RKO (cell line): Measurements from ENCODE around the gene KCTD13.
"Not testable (repeated sequence)": the region's sequence is repeated elsewhere in the genome, so short reads cannot be mapped to it uniquely, and the experiment has no call there.

Experiments
- DNase-seq: peaks from one replicate; pipeline ENCODE4 v3.0.0-alpha.2; 2016; ENCODE audit warnings: low spot score

Gene KCTD13

DNA sequence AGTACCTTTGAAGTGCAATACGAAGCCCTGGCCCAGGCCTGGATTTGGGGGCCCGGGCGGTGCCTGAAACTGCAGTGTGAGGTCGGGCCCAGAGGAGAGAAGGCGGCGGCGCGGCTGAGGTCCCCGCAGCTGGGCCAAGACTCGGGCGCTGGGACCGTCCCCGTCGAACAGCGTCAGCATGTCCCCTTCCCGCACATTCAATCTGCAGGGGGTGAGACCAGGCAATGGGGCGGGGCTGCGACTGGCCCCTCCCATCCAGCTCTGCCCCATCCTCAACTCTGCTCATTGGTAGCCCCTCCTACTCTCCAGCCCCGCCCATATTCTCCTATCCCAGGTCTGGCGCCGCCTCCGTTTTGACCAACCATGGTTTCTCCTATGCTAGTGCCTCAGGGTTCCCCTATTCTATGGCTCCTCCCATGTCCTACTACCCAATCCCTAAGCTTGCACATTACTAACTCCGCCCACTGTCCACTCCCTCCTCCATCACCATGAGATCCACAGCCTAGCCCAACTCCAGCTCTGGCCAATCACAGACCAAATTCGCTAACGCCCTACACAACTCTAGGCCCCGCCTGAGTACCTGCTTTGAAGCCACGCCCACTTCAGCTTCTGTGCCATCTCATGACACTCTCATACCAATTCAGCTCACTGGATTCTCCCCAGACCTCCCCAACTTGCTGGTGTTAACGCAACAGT, 48.6 kb downstream of the KCTD13 start:
- DNase-seq: peak; percentile 38

DNA sequence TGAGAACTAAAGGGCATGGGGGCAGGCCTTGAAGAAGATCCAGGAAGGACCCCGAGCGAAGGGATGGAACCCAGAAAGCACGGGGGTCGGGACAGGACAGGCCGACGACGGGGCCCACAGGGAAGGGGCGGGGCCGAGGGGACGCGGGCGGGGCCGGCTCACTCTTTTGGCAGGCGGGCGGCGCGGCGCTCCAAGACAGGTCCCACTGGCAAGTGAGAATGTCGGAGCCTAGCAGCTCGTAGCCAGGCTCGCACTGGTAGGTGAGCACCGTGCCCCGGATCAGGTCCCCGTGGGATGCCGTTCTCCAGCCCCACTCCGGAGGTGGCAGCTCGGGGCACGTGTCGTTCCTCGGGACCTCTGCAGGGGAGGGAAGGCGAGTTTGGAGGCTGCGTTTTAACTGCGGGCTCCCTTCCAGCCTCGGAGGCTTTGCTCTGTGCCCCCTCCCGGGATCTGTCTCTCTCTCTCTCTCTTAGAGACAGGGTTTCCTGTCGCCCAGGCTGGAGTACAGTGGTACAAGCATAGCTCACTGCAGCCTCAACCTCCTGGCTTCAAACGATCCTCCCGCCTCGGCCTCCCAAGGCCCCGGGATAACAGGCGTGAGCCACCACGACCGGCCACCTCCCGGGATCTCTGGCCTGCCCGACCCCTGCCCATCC, 49.3 kb downstream of the KCTD13 start:
- no peak for DNase-seq

DNA sequence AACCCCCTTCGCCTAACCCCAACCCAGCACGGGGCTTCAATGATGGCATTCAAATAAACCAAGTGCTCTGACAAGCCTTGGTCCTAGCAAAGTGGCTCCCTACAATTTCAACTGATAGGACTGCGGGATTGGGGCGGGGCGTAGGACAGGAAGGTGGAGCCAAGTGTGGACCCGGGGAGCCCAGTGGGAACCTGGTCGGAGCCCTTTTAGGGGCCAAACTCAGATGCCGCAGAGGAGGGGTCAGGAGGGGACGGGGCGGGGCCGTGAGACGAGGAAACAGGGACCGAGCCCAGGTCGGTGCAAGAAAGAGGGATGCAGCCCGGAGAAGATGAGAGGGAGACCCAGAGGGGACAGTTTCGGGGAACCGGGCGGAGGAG, 49.8 kb downstream of the KCTD13 start:
- no peak for DNase-seq

DNA sequence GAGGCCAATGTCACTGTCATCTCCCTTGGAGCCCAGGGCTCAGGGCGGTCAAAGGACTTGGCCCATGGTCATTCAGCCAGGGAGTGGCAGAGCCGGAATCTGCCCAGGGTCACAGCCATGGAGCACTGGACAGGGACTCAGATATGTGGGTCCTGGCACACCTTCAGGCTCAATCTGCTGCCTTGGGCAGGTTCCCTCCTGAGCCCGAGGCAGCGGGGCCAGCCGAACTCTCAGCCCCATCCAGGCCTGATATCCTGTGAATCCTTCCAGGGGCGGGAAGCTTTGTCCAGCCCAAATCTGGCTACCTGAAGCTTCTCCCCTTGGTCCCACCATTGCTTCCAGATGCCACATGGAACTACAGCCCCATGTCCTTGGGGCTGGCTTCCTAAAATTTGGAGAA, 50.8 kb downstream of the KCTD13 start:
- no peak for DNase-seq

DNA sequence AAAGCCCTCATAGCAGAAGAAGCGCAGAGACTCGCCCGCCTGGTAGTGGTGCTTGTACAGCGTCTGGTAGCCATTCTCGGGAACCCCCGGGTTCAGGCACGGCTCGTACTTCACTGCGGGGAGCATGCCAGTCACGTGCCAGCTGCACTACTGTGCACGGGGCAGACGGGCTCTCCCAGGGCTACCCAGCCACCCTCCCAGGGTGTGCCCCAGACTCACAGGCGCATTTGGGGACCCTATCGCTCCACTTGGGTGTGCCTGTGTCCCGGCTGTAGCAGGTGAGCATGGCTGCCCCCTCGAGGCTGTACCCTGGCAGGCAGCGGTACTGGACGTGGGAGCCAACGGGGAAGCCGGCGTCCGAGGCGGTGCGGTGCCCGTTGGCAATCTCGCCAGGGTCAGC, 52.7 kb downstream of the KCTD13 start:
- DNase-seq: no peak

DNA sequence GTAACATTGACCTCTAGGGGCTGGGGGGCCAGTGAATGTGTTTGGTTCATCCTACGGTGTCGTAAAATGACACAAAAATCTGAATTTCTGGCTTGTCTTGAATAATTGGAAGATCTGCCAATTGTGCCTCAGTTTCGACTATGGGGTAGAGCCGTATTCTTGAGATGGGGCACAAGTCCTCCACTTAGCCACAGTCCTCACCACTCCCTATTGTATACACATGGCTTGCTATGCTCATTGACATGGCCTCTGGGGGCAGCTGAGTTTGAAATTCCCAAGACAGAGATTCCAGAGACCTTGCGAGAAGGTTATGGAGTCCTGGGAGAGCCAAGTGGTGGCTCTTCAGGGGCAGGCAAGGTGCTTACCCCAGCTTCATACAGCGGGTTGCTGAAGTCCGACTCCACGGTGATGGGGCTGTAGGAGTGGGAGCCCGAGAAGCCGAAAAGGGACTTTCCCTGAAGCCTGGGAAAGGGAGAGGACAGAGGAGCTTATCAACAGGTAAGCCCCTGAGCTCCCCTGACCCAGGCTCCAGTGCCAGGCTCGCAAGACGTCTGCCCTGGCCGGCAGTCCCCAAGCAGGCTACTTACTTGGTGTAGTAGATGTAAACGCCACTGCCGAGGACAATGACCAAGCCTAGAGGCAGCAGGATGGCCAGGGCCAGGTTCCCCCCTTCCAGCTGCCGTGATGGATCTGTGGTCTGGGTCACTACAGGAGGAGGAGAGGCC, 54.0 kb downstream of the KCTD13 start:
- DNase-seq: no peak

DNA sequence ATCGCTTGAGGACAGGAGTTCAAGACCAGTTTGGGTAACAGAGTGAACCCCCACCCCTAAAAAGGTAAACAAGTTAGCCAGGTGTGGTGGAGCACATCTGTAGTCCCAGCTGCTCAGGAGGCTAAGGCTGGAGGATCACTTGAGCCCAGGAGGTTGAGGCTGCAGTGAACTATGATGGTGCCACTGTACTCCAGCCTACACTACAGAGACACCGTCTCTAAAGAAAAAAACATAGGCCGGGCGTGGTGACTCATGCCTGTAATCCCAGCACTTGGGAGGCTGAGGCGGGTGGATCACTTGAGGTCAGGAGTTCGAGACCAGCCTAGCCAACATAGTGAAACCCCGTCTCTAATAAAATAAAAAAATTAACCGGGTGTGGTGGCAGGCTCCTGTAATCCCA, 57.0 kb downstream of the KCTD13 start:
- DNase-seq: not testable (repeated sequence)

DNA sequence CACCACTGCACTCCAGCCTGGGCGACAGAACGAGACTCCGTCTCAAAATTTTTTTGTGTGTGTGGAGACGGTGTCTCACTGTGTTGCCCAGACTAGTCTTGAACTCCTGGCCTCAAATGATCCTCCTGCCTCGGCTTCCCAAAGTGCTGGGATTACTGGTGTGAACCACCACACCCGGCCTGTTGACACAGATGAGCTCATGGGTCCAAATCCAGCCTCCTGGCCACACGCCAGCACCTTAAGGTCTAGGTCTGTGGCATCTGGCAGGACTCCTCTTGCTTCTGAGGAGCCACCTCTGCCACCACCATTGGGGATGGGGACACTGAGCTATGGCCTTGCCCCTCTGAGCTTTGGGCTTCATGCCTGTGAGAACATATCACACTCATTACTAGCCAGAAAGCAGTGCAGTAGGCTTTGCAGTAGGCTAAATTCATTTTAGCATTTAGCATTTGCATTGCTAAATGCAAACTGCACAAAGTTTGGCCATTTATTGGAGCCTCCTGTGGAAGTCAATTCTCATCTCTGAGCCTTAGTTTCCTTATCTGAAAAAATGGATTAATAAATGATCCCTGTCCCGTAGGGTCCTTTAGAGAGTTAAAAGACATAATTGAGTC, 57.5 kb downstream of the KCTD13 start:
- DNase-seq: no peak

DNA sequence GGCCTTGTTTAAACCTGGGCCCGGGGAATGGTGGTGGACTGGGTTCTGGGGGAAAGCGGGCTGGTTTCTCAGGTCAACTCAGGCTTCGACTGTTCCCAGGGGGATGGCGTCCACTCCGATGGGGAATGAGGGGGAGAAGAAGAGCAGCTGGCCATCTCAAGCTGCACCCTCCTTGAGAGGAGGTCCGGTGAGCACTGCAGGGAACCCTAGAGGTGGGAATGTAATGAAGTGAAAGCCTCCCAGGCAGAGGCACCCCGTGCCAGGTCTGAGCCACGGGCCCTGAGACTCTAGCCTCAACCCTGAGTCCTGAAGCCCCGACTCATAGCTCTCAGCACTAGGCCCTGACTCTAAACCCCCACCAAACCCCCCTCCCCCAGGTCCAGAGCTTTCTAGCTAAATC, 61.8 kb downstream of the KCTD13 start:
- no peak for DNase-seq

DNA sequence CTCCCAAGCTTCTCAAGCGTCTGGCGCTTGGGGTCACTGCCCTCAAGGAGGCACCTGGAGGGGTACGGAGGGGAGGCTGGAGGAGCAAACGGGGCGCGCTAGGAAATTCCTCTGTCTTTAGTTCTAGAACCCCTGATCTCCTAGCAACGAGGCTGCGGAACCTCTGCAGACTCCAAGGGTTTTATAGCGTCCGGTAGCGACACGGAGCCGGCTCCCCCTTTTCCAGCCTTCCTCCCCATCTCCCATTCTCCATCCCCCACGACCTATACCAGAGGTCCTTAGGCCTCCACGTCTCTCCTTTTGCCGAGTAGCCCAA, 62.4 kb downstream of the KCTD13 start:
- no peak for DNase-seq

DNA sequence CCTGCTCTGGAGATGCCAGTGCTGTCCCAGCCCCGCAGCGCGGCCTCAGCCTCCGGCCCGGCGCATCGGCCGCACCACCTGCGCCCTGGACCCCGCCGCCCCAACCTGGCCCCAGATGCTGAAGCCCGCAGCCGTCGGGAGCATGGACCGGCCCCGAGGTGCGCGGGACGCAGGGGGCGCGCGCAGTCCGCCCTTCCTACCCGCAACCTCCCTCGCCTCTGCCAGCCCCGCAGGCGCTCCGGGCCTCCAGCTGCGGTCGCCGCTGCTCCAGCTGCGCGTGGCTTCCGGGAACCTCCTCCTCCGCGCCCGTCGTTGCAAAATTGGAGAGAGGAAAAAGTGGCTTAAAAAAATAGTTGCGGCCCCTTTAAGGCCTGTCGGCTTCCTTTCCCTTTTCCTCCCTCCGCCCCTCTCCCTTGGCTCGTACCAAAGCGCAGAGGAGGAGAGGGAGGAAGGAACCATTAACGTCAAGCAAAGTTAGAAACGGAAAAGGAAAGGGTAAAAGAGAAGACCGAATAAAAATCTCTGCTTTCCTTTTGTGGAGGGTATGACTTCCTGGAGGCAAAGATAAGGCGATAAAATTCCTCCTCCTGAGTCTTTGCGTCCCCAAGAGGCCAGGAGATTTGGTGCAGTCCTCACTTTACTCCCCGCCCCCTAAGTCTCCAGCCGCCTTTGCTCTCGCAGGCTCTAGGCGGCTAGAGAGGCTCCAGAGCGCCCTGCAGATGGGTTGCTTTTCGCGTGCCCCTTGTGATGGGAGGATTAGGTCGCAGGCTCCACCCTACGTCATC, 63.0 kb downstream of the KCTD13 start, which contains the start of gene CDIPT:
Gene CDIPT, minus strand, starts transcription at position 343 of the 785 bp plus-strand sequence. CDS start 369 bp downstream, outside the sequence.
- peak; percentile 97 for DNase-seq

DNA sequence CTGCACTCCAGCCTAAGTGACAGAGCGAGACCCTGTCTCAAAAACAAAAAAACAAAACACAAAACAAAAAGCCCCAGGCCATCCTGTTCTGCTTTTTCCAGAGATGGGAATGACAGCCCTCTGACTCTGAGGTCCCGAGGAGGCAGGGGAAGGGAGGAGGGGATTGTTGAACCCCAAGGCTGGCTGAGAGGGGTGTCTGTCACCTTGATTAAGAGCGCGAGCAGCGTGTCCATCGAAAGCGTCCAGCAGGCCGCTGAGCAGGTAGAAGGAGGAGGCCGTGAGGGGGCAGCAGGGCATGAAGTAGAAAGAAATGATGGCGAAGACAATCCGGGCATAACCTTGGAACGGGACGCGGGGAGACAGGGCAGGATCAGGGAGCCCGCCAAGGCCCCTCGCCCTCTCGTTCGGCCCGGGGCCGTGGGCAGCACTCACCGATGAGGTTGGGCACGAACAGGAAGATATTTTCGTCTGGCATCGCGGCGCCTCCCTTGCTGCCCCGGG, 63.6 kb downstream of the KCTD13 start:
- DNase-seq: peak; percentile 35

DNA sequence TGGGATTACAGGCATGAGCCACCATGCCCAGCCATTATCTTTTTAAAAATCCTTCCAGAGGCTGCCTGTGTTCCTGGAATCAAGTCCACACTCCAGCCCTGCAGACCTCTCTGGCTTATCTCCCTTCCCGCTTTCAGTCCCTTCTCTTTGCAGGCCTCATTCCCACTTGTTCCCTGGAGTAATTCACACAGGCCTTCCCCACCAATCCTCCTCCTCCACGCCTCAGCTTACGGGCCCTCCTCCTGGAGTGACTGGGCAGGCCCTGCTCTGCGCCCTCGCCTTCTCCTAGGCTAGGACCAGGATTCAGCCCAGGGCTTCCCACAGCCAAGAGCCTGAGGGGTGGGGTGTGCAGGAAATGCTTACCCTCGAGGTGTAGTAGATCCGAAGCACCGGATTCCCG, 65.8 kb downstream of the KCTD13 start:
- no peak for DNase-seq

DNA sequence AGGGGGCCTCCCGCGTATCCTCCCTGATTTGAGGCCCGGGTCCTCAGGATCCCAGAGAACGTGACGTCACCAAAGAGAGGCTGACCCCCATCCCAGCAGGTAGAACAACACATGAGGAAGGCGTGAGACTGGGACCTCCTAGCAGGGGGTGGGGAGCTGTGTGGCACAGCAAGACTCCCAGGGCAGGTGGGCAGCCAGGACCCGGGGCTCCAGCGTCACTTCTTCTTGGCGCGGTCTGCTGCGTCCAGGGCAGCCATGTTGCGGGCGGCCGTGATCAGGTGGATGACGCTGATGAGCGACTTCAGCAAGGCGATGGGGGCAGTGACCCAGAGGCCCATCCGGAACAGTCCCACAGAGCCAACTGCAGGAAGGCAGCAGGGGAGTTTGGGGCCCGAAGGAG, 67.1 kb downstream of the KCTD13 start:
- DNase-seq: no peak

DNA sequence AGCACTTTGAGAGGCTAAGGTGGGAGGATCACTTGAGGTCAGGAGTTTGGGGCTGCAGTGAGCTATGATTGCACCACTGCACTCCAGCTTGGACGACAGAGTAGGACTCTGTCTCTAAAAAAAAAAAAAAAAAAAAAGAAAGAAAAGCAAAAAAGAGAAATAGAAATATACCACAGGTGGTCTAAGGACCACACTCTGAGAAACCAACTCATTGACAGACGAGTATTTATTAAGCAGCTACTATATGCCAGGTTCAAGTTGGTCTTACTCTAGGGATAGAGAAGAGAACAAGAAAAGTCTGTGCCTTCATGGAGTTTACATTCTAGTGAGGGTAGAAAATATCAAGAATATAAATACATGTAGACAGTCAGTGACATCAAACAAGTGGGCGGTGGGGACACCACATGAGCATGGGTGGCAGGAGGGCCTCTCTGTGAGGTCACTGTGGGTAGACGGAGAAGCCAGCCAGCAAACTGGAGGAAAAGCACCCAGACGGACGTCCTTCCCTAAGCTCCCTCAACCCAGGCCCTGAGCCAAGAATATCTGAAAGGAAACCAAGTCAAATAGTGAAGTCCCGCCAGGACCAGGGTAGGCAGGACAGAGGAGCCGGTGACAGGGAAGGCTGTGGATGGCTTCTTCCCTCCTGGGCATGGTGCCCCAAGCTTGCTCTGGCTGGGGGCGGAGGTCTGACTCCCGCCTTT, 67.7 kb downstream of the KCTD13 start:
- no peak for DNase-seq

DNA sequence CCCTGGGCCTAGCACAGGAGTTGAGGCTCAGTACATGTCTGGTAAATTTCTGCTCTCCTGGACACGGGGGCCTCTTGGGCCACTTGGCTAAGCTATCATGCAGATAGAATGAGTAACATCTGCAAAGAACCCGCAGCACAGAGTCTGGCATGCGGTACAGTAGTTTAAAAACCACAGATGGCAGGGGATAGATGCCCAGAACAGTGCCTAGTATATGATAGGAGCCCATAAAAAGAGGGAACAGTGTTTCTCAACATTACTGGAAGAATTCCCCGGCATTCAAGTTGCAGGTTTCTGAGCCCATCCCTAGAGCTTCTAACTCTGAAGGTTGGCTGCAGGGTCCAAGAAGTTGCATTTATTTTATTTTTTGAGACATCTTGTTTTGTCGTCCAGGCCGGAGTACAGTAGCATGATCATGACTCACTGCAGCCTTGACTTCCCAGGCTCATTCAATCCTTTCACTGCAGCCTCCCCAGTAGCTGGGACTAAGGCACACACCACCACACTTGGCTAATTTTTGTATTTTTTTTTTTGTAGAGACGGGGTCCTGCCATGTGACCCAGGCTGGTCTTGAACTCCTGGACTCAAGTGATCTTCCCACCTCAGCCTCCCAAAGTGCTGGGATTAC, 68.8 kb downstream of the KCTD13 start:
- no peak for DNase-seq
